Peyer's patch (tissue), 4 donors: Measurements from ENCODE around the gene ANKRD55.

Experiments used
- CTCF ChIP-seq, 6 experiments: fragments of 450-650 bp in 4 of 6; fragments of 200-600 bp in 2 of 6; sonication (generic) in 1 of 6; IDR thresholded peaks; one replicate each; pipeline ENCODE4 v1.5.1; 2017 to 2019; ENCODE audit warnings: antibody characterized with exemption in 6 of 6, mild to moderate bottlenecking in 3 of 6, moderate library complexity in 1 of 6
- POLR2A ChIP-seq, 2 donors: fragments of 450-650 bp; IDR thresholded peaks; one replicate each; pipeline ENCODE4 v1.5.1; 2017; ENCODE audit warnings: antibody characterized with exemption in 2 of 2, mild to moderate bottlenecking in 2 of 2, moderate library complexity in 2 of 2

DNA sequence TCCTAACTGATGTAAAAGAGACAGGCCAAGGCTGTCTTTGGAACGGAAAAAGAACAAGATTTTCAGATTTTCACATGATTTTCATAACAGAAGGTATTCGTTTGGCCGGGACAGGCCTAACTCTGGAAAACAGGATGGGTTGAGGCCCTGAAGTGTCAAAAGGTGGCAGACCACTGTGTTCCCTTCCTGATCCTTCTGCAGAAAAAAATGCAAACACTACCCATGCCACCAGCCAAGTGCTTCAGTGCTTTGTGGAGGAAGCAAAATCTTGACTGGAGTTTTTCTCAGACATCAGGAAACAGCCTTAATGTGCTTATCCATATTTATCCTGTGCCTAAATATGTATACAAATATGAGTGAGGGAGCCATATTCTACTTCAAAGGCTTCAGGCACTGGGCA is 124.9 kb downstream of the ANKRD55 start:
- no peak for TF ChIP-seq CTCF (IDR thresholded peaks at IDR 0.05)
- TF ChIP-seq POLR2A (IDR thresholded peaks at IDR 0.05) = no peak
